Measurements from ENCODE around the gene PARD3B.

PARD3B gene

GRCh38 chr2:205511221-205511620 is 965.9 kb downstream of the PARD3B start:
- no peak for DNase-seq (ENCODE audit: low spot score)

GRCh38 chr2:205511641-205512040 is 966.4 kb downstream of the PARD3B start:
- no peak for DNase-seq (ENCODE audit: low spot score)

- no peak for DNase-seq (ENCODE audit: low spot score)
Measured at GRCh38 chr2:205520311-205520710, 975.0 kb downstream of the PARD3B start.

- DNase-seq (ENCODE audit: low spot score) = no peak
Measured at GRCh38 chr2:205524656-205525055, 979.4 kb downstream of the PARD3B start.

- DNase-seq (ENCODE audit: low spot score) = no peak
Measured at GRCh38 chr2:205527801-205528200, 982.5 kb downstream of the PARD3B start.

GRCh38 chr2:205531072-205531471 is 985.8 kb downstream of the PARD3B start:
- no peak for DNase-seq (ENCODE audit: low spot score)

GRCh38 chr2:205531489-205532148 is 986.3 kb downstream of the PARD3B start:
- no peak for DNase-seq (ENCODE audit: low spot score)

- DNase-seq (ENCODE audit: low spot score) = no peak
Measured at GRCh38 chr2:205535001-205535400, 989.7 kb downstream of the PARD3B start.

- DNase-seq (ENCODE audit: low spot score) = no peak
Measured at GRCh38 chr2:205539603-205540002, 994.3 kb downstream of the PARD3B start.

GRCh38 chr2:205540036-205540435 is 994.8 kb downstream of the PARD3B start:
- no peak for DNase-seq (ENCODE audit: low spot score)

- DNase-seq (ENCODE audit: low spot score) = peak; percentile 34
Measured at GRCh38 chr2:205543262-205543843, 998.1 kb downstream of the PARD3B start.

- no peak for DNase-seq (ENCODE audit: low spot score)
Measured at GRCh38 chr2:205543937-205544702, 998.8 kb downstream of the PARD3B start.

GRCh38 chr2:205545971-205546816 is 1000.9 kb downstream of the PARD3B start:
- DNase-seq (ENCODE audit: low spot score) = peak; percentile 32

- no peak for DNase-seq (ENCODE audit: low spot score)
Measured at GRCh38 chr2:205555566-205556230, 1010.4 kb downstream of the PARD3B start.

GRCh38 chr2:205556357-205556756 is 1011.1 kb downstream of the PARD3B start:
- DNase-seq (ENCODE audit: low spot score) = no peak

- DNase-seq (ENCODE audit: low spot score) = no peak
Measured at GRCh38 chr2:205556841-205557539, 1011.7 kb downstream of the PARD3B start.

- DNase-seq (ENCODE audit: low spot score) = no peak
Measured at GRCh38 chr2:205557873-205558272, 1012.6 kb downstream of the PARD3B start.

GRCh38 chr2:205561441-205561840 is 1016.2 kb downstream of the PARD3B start:
- no peak for DNase-seq (ENCODE audit: low spot score)

GRCh38 chr2:205563646-205564045 is 1018.4 kb downstream of the PARD3B start:
- DNase-seq (ENCODE audit: low spot score) = no peak

- DNase-seq (ENCODE audit: low spot score) = no peak
Measured at GRCh38 chr2:205564346-205565141, 1019.3 kb downstream of the PARD3B start.

Measured in Ammon's horn (tissue), 1 donor.